HG03103 (cell line): ENCODE data around the gene CACNA1C.

ENCODE experiments used
- ATAC-seq: cut with Tn5 transposase; IDR thresholded peaks from one replicate; pipeline ENCODE4 v1.9.1; 2021; ENCODE audit warnings: low read depth; ENCODE audit not compliant: unreplicated experiment

The CACNA1C gene

GRCh38 chr12:2224961-2225360, 172.2 kb downstream of the CACNA1C start:
- no peak for ATAC-seq

- ATAC-seq, result no peak
Measured at GRCh38 chr12:2225696-2226095, 172.9 kb downstream of the CACNA1C start.

DNA sequence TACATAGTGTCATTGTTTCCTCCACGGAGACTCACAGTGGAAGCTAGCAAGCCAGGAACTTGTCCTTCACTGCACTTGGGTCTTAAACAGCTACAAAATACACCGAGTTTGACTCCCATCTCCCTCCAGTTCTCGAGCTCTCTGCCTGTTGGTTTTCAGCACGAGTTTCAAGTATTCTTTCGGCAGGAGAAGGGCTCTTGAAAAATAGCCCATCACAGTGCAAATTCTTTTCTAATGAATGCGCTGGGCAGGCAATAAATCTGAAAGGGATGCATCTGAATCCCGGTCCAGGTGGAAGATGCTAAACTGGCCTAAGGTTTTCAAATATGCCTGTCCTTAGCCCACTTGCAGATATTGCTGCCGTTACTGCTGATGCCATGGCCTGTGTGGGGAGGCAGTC, 173.9 kb downstream of the CACNA1C start:
- no peak for ATAC-seq

DNA sequence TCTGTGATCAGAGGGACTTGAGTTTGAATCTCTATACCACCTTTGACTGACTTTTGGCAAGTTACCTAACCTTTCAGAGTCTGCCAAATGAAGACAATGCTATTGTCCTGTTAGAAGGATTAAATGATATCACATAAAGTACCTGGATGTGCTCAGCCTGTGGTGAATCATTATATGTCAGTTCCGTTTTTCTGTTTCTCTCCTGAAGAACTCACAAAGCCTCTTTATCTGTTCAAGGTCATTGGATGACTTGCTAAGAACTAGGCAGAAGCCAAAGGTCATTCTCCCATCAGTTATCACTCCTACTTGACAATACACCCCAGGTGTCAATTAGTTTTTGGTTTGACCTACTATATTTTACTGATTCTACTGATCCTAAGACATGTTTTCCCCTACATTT, 174.6 kb downstream of the CACNA1C start:
- no peak for ATAC-seq

GRCh38 chr12:2228535-2228934, 175.7 kb downstream of the CACNA1C start:
- ATAC-seq, result no peak

DNA sequence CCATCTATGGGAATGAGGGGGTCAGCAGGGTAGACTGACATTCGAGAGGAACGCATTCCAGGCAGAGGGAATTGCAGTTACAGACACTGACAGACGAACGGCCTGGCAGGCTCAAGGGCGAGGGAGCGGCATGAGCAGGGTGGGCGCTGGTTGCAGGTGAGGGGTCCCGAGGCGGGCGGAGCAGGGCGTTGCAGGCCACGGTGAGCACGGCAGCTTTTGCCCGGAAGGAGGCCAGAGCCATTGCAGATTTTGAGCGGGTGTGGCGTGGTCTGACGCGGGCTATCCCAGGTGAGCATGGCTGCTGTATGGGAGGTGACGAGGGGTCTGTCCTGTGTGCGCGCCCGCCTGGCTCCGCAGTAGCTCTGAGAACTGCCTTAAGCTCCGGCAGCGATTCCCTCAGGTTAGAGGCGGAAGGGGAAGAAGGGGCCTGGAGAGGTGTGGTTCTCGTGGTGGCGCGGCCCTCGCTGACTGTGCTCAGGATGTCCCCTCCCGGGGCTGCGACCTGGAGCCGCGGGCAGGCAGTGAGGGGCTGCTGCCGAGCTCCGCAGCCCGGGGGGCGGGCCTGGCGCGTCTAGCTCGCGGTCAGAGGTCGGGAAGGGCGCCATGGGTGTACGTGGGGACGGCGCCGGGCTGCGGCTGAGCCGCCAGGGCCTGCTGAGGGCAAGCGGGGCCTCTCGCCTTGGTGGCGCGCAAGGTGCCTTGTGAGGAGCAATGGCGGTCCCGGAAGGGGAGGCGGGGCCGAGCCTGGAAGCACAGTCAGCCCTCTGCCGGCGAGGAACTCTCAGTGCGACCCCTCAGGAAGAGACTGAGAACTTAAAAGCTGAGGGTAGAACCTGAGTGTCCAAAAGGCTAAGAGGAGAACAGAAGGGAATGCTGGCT, 177.1 kb downstream of the CACNA1C start:
- ATAC-seq, result no peak

DNA sequence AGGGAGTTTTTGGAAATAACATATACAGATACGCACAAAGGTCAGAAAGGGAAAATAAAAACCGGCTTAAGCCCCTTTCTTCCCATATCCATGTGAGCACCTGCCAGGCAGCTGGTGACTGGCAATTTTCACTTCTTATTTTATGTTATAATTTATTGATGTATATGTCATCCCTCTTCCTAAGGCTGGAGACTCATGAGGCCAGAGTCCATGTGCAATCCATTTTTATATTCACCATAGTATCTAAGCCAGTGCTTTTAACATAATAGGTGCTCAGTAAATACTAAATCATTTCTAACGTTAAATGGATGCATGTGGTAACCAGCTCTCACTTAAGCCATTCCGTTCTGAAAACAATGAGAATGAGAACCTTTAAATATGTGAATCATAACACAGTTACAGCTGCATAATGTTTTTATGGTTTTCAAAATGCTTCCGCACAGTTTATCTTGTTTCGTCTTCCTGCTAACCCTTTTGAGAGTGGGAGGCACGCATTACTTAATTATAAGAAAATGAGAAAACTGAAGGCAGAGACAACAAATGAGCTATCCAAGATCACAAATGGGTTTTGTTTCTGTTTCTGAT, 178.3 kb downstream of the CACNA1C start:
- no peak for ATAC-seq

DNA sequence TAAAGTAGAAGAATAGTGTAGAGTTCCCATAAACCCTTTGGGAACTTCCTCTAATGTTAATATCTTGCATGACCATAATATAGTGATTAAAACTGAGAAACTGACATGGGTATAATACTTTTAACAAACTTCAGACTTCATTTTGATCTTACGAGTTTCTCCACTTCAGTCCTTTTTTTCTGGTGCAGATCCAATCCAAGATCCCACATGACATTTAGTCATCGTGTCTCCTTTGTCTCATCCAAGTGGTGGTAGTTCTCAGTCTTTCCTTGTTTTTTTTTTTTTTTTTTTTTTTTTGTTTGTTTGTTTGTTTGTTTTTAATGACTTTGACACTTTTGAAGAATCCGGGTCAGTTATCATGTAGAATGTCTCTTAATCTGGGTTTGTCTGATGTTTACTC, 179.2 kb downstream of the CACNA1C start:
- no peak for ATAC-seq

- no peak for ATAC-seq
Measured at GRCh38 chr12:2233034-2233433, 180.2 kb downstream of the CACNA1C start.

DNA sequence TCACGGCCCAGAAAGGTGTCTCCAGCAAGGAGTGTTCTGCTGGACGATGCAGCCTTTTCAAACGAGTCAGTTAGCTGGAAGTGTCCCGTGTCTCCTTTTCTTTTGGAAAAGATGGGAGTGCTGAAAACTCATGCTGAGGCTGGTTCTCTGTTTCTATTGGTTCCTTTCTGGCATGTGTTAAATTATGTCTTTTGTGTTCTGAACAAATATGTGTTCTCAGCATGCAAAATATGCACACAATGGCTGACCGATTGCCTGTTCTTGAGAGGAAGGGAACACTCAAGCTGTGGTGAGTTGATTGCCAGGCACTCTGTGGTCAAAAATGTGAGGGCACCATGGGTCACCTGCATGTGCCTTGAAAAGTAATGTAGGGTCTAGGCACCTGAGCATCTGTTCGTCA, 181.3 kb downstream of the CACNA1C start:
- ATAC-seq, result no peak

GRCh38 chr12:2234646-2235350, 182.0 kb downstream of the CACNA1C start:
- no peak for ATAC-seq

DNA sequence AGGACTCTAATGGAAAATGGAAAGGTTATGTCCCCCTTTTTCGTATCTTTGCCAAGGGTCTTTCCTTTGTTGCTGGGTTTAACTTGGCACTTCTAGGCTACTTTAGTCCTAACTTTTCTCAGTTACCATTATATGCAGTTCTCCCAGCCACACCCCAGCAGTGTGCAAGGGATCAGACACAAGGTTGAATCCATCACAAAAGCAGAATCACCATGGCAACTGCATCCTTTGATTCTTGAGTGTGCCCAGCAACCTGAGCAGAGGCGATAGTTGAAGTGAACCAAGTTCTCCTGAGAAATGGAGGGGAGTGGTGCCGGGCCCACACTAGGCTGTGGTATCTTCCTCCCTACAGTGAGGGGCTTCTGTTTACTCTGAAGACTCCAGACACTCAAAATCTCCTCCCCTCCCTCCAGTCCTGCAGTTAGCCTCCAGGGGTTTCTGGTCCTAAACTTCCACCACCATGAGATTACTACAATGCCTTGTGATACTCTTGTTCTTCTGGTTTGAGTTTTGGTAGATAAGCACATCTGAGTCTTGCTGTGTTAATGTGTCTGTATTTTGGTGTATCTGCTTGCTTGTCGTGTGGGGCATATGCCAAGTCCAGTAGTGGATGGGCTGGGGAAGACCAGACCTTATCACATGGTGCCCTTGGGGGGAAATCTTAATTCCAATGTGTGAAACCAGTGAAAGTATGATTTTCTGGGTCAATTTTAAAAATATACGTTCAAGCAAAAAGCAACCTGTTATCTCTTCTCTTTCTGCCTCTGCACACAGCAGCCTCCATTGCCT, 183.9 kb downstream of the CACNA1C start:
- no peak for ATAC-seq

- no peak for ATAC-seq
Measured at GRCh38 chr12:2238111-2238510, 185.3 kb downstream of the CACNA1C start.

DNA sequence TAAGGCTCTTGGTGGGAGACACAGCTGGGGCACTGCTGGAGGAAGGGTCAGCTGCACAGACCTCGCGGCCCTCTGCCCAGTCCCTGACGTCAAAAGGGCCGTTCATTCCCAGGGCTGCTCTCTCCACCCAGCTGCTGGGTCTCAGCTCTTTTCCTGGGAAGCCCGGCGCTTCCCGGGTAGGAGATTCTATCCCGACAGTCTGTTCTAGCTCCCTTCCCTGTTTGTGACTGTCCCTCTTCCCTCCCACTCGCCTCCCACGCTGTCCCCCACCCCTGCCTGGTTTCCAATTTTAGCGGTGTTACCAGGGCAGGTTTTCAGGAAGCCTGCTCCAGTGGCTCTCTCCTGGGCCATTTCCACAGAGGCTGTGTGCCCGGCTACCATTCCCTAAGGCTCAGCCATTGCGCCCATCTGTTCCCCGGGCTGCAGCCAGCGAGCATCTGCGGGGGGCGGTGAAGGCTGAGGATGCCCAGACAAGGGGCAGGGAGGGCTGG, 186.6 kb downstream of the CACNA1C start:
- ATAC-seq, result no peak

DNA sequence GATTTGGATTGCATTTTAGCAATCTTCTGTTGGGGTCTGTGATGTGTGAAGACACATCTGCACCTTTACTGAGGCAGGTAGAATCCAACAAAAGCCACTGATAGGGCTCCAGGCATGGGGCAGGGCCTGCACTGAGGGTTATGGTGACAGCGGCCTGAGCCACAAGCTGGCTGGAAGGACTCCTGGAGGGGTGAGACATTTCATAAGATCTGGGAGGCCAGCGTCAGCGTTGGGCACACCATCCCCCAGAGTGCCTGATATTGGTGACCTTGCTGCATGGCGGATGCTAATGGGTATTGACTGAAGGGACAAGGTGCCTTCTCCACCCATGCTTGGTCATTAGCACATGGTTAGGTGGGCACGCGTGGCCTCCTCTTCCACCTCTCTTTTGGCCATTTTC, 187.6 kb downstream of the CACNA1C start:
- no peak for ATAC-seq

DNA sequence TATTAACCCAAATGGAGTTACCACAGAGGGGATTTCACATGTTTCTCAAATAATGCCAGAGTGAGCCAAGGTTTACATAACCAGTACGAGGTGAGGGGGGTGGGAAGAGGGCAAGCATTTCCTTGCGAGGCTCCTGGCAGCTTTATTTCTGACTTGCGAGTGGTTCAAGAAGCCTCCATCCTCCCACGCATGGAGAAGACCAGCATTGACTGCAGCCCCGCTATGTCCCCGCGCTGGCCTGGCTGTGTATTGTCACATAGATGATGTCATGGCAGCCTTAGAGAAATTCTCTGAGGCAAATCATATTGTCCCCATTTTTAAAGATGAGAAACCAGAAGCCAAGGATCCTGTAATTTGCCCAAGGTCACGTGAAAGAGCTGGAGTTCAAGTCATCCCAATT, 188.2 kb downstream of the CACNA1C start:
- ATAC-seq, result no peak

DNA sequence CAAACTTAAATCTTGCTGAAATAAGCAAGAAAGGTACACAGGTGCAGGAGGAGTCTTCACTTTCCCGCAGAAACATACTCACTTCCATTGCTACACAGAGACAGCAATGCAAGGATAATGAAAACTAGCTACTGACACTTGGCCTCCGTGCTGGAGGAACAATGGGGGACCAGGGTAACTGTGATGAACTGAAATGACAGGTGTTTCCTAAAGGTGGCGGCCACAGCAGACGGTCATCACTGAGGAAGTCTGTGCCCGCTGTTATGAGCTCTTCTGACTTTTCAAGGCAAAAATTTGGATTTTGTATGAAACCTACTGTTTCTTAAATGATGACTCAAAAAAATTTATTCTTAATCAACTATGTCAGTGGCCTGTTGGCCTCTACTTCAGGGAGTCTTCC, 189.4 kb downstream of the CACNA1C start:
- ATAC-seq, result no peak

GRCh38 chr12:2242816-2243215, 190.0 kb downstream of the CACNA1C start:
- no peak for ATAC-seq

DNA sequence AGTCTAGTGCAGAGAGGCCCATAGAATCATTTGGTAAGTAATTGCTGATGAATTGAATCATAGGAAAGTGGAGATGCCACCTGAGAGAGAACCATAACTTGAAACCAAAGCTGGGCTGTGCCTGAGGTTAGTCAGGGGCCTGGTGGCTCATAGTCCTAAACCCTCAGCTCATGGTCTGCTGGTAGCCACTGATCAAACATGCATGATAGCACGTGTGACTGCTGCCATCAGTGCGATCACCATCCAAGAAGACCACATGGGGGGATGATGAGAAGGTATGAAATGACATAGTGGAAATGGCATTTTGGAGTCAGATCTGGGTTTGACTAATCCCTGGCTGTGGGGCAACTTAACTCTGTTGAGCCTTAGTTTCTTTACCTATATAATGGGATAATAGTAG, 190.5 kb downstream of the CACNA1C start:
- ATAC-seq, result no peak

GRCh38 chr12:2244013-2244861, 191.4 kb downstream of the CACNA1C start:
- ATAC-seq, result no peak
